Parathyroid adenoma (tissue), 2 donors: ENCODE measurements around the gene SBNO2.

Experiments used
- H2AFZ ChIP-seq: fragments of 300-600 bp; sonication (generic); one replicate; pipeline ENCODE4 v1.7.0; 2017; ENCODE audit warnings: antibody characterized with exemption, mild to moderate bottlenecking
- H3K27ac ChIP-seq: fragments of 300-600 bp; sonication (generic); one replicate; pipeline ENCODE4 v1.7.0; 2017
- H3K27me3 ChIP-seq: fragments of 300-600 bp; sonication (generic); one replicate; pipeline ENCODE4 v1.7.0; 2017; ENCODE audit warnings: low read length; ENCODE audit not compliant: control insufficient read depth, insufficient read depth
- H3K36me3 ChIP-seq: fragments of 300-600 bp; sonication (generic); one replicate; pipeline ENCODE4 v1.7.0; 2017; ENCODE audit warnings: low read length; ENCODE audit not compliant: control insufficient read depth, insufficient read depth
- H3K4me1 ChIP-seq: fragments of 300-600 bp; sonication (generic); one replicate; pipeline ENCODE4 v1.7.0; 2017; ENCODE audit warnings: control low read depth
- H3K4me2 ChIP-seq: fragments of 300-600 bp; sonication (generic); one replicate; pipeline ENCODE4 v1.7.0; 2017; ENCODE audit warnings: low read length
- H3K4me3 ChIP-seq: fragments of 300-600 bp; sonication (generic); one replicate; pipeline ENCODE4 v1.7.0; 2017; ENCODE audit warnings: low read depth, low read length
- H3K79me2 ChIP-seq: fragments of 300-600 bp; sonication (generic); one replicate; pipeline ENCODE4 v1.7.0; 2017; ENCODE audit warnings: control low read depth
- H3K9ac ChIP-seq: fragments of 300-600 bp; sonication (generic); one replicate; pipeline ENCODE4 v1.7.0; 2017; ENCODE audit warnings: mild to moderate bottlenecking
- H3K9me3 ChIP-seq: fragments of 300-600 bp; sonication (generic); one replicate; pipeline ENCODE4 v1.7.0; 2017; ENCODE audit warnings: low read length; ENCODE audit not compliant: control insufficient read depth
- CTCF ChIP-seq: fragments of 300-600 bp; sonication (generic); IDR thresholded peaks from one replicate; pipeline ENCODE4 v1.7.0; 2017; ENCODE audit warnings: antibody characterized with exemption, mild to moderate bottlenecking
- donor health status: primary hyperparathyroidism.

Gene SBNO2

GRCh38 chr19:1103708-1104310 is 70.3 kb downstream of the SBNO2 start, which contains the start of gene GPX4:
Gene GPX4, plus strand, starts transcription at chr19:1103994. Its CDS starts 50 bp downstream, at chr19:1104044.
- Histone ChIP-seq H3K4me2 (peak within 1 kb of the TSS; percentile 83), H3K9me3 (no peaks in the 10 kb centered on the region), H3K4me3 (peak within 1 kb of the TSS; percentile 92), H3K27ac (peak within 1 kb of the TSS; percentile 83), H3K9ac (peak within 1 kb of the TSS; percentile 89), H2AFZ (peak within 1 kb of the TSS; percentile 80), H3K79me2 (peaks cover 4% of the 10 kb centered on the region), H3K4me1 (peaks cover 26% of the 10 kb centered on the region), H3K27me3 (no peaks in the 10 kb centered on the region), H3K36me3 (no peaks in the 10 kb centered on the region)
- TF ChIP-seq CTCF, result no peak

GRCh38 chr19:1103132-1103707 is 70.8 kb downstream of the SBNO2 start:
- peaks cover 26% of the 10 kb centered on the region for H3K4me1 ChIP-seq
- TF ChIP-seq CTCF, result no peak
- peak overlapping the region; percentile 67 for H3K4me2 ChIP-seq
- H3K27me3 ChIP-seq, result no peaks in the 10 kb centered on the region
- no peaks in the 10 kb centered on the region for H3K9me3 ChIP-seq
- H3K79me2 ChIP-seq, result peaks cover 4% of the 10 kb centered on the region
- H3K27ac ChIP-seq, result peak overlapping the region; percentile 83
- H3K4me3 ChIP-seq, result peak overlapping the region; percentile 54
- peak overlapping the region; percentile 73 for H2AFZ ChIP-seq
- no peaks in the 10 kb centered on the region for H3K36me3 ChIP-seq
- no peak overlapping the region for H3K9ac ChIP-seq

- Histone ChIP-seq H3K9ac (no peak overlapping the region), H3K4me1 (peaks cover 26% of the 10 kb centered on the region)
Measured at GRCh38 chr19:1102407-1103131, 71.5 kb downstream of the SBNO2 start.

GRCh38 chr19:1101337-1101698 is 72.8 kb downstream of the SBNO2 start:
- peaks cover 4% of the 10 kb centered on the region for H3K79me2 ChIP-seq
- peaks cover 26% of the 10 kb centered on the region for H3K4me1 ChIP-seq
- no peak overlapping the region for H3K9ac ChIP-seq
- H3K4me2 ChIP-seq, result peak overlapping the region; percentile 67
- no peaks in the 10 kb centered on the region for H3K36me3 ChIP-seq
- peak overlapping the region; percentile 51 for H3K4me3 ChIP-seq
- peak overlapping the region; percentile 85 for H2AFZ ChIP-seq
- no peak for TF ChIP-seq CTCF
- H3K27me3 ChIP-seq, result no peaks in the 10 kb centered on the region
- H3K27ac ChIP-seq, result peak overlapping the region; percentile 83
- no peaks in the 10 kb centered on the region for H3K9me3 ChIP-seq

More at GRCh38 chr19:1102407-1103131, 71.5 kb downstream of the SBNO2 start:
- H3K27me3 ChIP-seq, result no peaks in the 10 kb centered on the region
- peak overlapping the region; percentile 83 for H3K27ac ChIP-seq
- H3K9me3 ChIP-seq, result no peaks in the 10 kb centered on the region
- peak overlapping the region; percentile 51 for H3K4me3 ChIP-seq
- H3K36me3 ChIP-seq, result no peaks in the 10 kb centered on the region
- no peak for TF ChIP-seq CTCF
- H3K4me2 ChIP-seq, result peak overlapping the region; percentile 67
- H2AFZ ChIP-seq, result peak overlapping the region; percentile 85
- peaks cover 4% of the 10 kb centered on the region for H3K79me2 ChIP-seq
